GM23248 (cell line): Measurements from ENCODE around the gene PDE8B. TPM values are rescaled to one million over a fixed set of nuclear protein-coding genes. Genes with fewer than 3 reads are reported as not detected.

Experiments used
- DNase-seq: peaks from one replicate; pipeline ENCODE4 v3.0.0-alpha.2; 2015
- H2AFZ ChIP-seq: fragments of 200-600 bp; sonication (generic); 2 replicates; pipeline ENCODE4 v1.6.1; 2016; ENCODE audit warnings: antibody characterized with exemption
- H3F3A ChIP-seq: fragments of 200-600 bp; sonication (generic); 2 replicates; pipeline ENCODE4 v1.6.1; 2016; ENCODE audit warnings: mild to moderate bottlenecking, antibody characterized with exemption, mixed run types; ENCODE audit not compliant: insufficient read depth
- H3K27ac ChIP-seq: fragments of 200-600 bp; sonication (generic); 2 replicates; pipeline ENCODE4 v1.5.1; 2016; ENCODE audit warnings: mild to moderate bottlenecking
- H3K27me3 ChIP-seq: fragments of 200-600 bp; sonication (generic); replicated peaks from 2 replicates; pipeline ENCODE4 v1.6.1; 2016; ENCODE audit warnings: mild to moderate bottlenecking; ENCODE audit not compliant: insufficient read depth
- H3K36me3 ChIP-seq: fragments of 200-600 bp; sonication (generic); 2 replicates; pipeline ENCODE4 v1.6.1; 2016; ENCODE audit warnings: low read depth, mild to moderate bottlenecking
- H3K4me1 ChIP-seq: fragments of 200-600 bp; sonication (generic); 2 replicates; pipeline ENCODE4 v1.6.1; 2016; ENCODE audit warnings: mild to moderate bottlenecking; ENCODE audit not compliant: insufficient read depth
- H3K4me2 ChIP-seq: fragments of 200-600 bp; sonication (generic); one replicate; pipeline ENCODE4 v1.6.1; 2016; ENCODE audit warnings: mild to moderate bottlenecking; ENCODE audit not compliant: unreplicated experiment
- H3K4me3 ChIP-seq: fragments of 200-600 bp; sonication (generic); 2 replicates; pipeline ENCODE4 v1.5.1; 2016; ENCODE audit warnings: mild to moderate bottlenecking
- H3K79me2 ChIP-seq: fragments of 200-600 bp; sonication (generic); 2 replicates; pipeline ENCODE4 v1.6.1; 2016; ENCODE audit warnings: mild to moderate bottlenecking; ENCODE audit not compliant: insufficient read depth
- H3K9ac ChIP-seq: fragments of 200-600 bp; sonication (generic); 2 replicates; pipeline ENCODE4 v1.6.1; 2016; ENCODE audit warnings: mild to moderate bottlenecking
- H3K9me2 ChIP-seq: fragments of 200-600 bp; sonication (generic); 2 replicates; pipeline ENCODE4 v1.6.1; 2016; ENCODE audit warnings: mixed run types, mild to moderate bottlenecking, moderate library complexity; ENCODE audit not compliant: insufficient read depth
- H3K9me3 ChIP-seq: fragments of 200-600 bp; sonication (generic); one replicate; pipeline ENCODE4 v1.6.1; 2017; ENCODE audit warnings: low read depth
- H4K20me1 ChIP-seq: fragments of 200-600 bp; sonication (generic); 2 replicates; pipeline ENCODE4 v1.6.0; 2016; ENCODE audit not compliant: insufficient read depth
- EZH2 ChIP-seq: fragments of 200-600 bp; sonication (generic); IDR thresholded peaks from 2 replicates; pipeline ENCODE4 v1.6.1; 2018; ENCODE audit warnings: antibody characterized with exemption, mild to moderate bottlenecking; ENCODE audit not compliant: insufficient read depth, poor library complexity, severe bottlenecking
- EZH2phosphoT487 ChIP-seq: fragments of 200-600 bp; sonication (generic); IDR thresholded peaks from 2 replicates; pipeline ENCODE4 v1.6.1; 2018; ENCODE audit warnings: antibody characterized with exemption, moderate library complexity, mild to moderate bottlenecking, low read depth; ENCODE audit not compliant: insufficient read depth
- WGBS, 2 experiments: methylation state at CpG; one replicate each; pipeline ENCODE4 v1.1.6; 2015 to 2017; ENCODE audit warnings: low lambda C conversion rate in 2 of 2, low coverage in 1 of 2; ENCODE audit errors: missing lambda C conversion rate in 2 of 2; 5-methylcytosine and 5-hydroxymethylcytosine counted together
- in situ Hi-C: fragments of 300-500 bp; cut with MboI; formaldehyde crosslinking; loops from 2 replicates; pipeline ENCODE4 v1.15.0; 2020
- polyA plus RNA-seq: library from polyadenylated mRNA; unstranded; fragments of >200 nt; fragmentation: Nextera tagmentation; extraction: Ambion mirVana; gene quantifications from 2 replicates; pipeline ENCODE4 v1.2.1, GENCODE V29; 2016
- total RNA-seq: library from RNA; depleted of rRNA; stranded (reverse); fragments of >200 nt; shearing (Covaris generic); gene quantifications from 2 replicates; pipeline ENCODE4 v1.2.3, GENCODE V29; 2014

Gene PDE8B
- total and polyA plus RNA-seq, 2 experiments from 2014 or later = 0.40 TPM; not detected in 1

DNA sequence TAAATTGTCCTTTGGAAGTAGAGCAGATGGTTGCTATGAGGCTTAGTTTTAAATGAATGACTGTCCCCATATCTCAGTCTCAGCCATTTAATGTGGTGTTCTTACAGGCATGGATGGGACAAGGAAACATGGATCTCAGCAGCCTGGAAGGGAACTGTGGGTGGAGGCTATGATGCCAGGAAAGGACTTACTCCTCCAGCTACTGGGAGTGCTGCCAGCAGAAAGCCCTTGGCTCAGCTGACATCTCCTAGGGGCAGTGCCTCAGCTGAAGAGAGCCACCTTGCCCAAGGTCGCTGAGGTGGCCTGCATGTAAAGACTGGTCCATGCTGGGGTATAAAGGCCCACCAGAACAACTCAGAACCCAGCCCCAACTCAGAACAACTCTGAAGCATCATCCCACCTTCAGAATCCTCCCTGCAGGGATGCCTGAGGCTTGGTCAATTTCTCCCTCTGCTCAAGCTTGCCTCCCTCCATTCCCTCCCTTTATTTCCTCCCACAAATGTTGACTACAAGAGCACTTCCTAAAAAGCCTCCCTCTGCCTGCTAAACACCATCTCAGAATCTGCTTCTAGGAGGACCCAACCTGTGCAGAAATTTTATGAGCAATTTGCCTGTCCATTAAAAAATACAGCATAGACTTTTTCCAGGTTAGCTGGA lies 1.8 kb upstream of the PDE8B start:
- Histone ChIP-seq H3K4me2 (no peak overlapping the region), H3F3A (no peaks in the 10 kb centered on the region), H3K4me1 (no peaks in the 10 kb centered on the region), H3K27me3 (peaks cover 62% of the 10 kb centered on the region), H3K9me3 (no peaks in the 10 kb centered on the region), H4K20me1 (no peaks in the 10 kb centered on the region), H3K36me3 (no peaks in the 10 kb centered on the region), H2AFZ (no peak overlapping the region), H3K79me2 (no peaks in the 10 kb centered on the region), H3K9ac (no peak overlapping the region), H3K4me3 (no peak overlapping the region), H3K27ac (no peak overlapping the region), H3K9me2 (no peaks in the 10 kb centered on the region)
- DNase-seq = peak; percentile 19
- 100% methylated on average over 1 of the region's 1 CpG for WGBS, 2 experiments
- in situ Hi-C loops = no loop called here
- no peak for TF ChIP-seq EZH2phosphoT487
- no peak for TF ChIP-seq EZH2

DNA sequence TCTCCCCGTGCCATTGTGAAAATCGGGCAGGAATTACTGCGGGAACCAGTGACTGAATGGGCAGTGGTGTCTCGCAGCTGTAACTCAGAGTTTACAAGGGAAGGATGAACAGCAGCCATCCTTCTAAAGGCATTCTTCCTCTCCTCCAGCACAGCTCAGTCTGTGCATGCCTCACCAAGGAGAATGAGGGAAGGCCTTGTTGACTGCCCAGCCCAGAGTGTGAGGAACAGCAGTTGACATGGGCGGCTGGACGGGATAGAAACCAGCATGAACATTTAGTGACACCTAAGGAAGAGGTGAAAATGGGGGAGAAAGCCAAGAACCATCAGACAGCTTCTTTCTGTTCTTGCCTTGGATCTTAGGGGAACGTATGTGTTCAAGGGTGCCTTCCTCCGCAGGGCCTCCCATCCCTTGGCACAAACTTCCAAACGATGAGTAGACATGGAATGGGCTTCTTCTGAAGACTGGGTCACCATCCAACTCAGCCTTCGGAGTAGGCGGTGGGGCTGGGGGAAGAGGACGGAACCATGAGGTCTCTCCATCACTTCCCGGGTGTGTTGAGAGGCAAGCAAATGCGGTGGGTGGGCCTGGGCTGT lies 887 bp upstream of the PDE8B start:
- Histone ChIP-seq H3K4me2 (peak overlapping the region; percentile 50), H3K79me2 (no peaks in the 10 kb centered on the region), H3K27ac (no peak overlapping the region), H4K20me1 (no peaks in the 10 kb centered on the region), H3K4me3 (peak overlapping the region; percentile 61; the same call in 1 of the 2 replicates), H2AFZ (no peak overlapping the region), H3K27me3 (peaks cover 71% of the 10 kb centered on the region), H3K9me2 (no peaks in the 10 kb centered on the region), H3K9me3 (no peaks in the 10 kb centered on the region), H3K4me1 (no peaks in the 10 kb centered on the region), H3K9ac (no peak overlapping the region), H3K36me3 (no peaks in the 10 kb centered on the region), H3F3A (no peaks in the 10 kb centered on the region)
- in situ Hi-C loops = no loop called here
- DNase-seq = no peak
- 70 to 74% methylated on average over 14 of the region's 14 CpGs for WGBS, 2 experiments
- TF ChIP-seq EZH2 = no peak
- TF ChIP-seq EZH2phosphoT487 = no peak

DNA sequence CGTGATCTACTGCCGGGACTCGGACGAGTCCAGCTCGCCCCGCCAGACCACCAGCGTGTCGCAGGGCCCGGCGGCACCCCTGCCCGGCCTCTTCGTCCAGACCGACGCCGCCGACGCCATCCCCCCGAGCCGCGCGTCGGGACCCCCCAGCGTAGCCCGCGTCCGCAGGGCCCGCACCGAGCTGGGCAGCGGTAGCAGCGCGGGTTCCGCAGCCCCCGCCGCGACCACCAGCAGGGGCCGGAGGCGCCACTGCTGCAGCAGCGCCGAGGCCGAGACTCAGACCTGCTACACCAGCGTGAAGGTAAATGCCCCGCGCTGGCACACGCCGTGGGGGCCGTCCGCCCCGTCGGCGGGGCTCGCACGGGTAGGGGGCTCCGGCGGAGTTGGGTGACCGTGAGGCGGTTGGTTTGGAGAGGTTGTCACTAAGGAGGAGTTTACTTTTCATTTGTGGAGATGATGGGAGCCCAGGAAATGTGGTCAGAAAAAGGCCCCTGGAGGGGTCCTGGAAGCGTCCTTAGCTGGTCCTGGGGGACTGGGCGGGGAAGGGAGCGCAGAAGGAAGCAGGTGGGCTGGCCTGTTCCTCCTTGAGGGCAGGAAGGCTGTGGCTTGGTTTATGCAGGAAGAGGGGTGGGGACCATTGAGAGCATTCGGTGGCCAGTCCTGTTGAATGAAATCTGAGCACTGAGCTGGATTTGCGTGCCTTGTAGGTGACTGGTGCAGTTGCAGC lies 647 bp downstream of the PDE8B start:
- Histone ChIP-seq H3K9ac (no peak overlapping the region), H4K20me1 (no peaks in the 10 kb centered on the region), H2AFZ (no peak overlapping the region), H3K9me3 (no peaks in the 10 kb centered on the region), H3F3A (no peaks in the 10 kb centered on the region), H3K4me1 (no peaks in the 10 kb centered on the region), H3K27ac (no peak overlapping the region), H3K4me3 (peak overlapping the region; percentile 61), H3K36me3 (no peaks in the 10 kb centered on the region), H3K79me2 (no peaks in the 10 kb centered on the region), H3K27me3 (peaks cover 78% of the 10 kb centered on the region), H3K9me2 (no peaks in the 10 kb centered on the region), H3K4me2 (peak overlapping the region; percentile 42)
- 4 to 5% methylated on average over 28 to 57 of the region's 61 CpGs for WGBS, 2 experiments
- TF ChIP-seq EZH2 (peak; percentile 77), EZH2phosphoT487 (peak; percentile 75; the same call in 1 of the 2 replicates)
- DNase-seq = peak; percentile 34
- in situ Hi-C loops = no loop called here

DNA sequence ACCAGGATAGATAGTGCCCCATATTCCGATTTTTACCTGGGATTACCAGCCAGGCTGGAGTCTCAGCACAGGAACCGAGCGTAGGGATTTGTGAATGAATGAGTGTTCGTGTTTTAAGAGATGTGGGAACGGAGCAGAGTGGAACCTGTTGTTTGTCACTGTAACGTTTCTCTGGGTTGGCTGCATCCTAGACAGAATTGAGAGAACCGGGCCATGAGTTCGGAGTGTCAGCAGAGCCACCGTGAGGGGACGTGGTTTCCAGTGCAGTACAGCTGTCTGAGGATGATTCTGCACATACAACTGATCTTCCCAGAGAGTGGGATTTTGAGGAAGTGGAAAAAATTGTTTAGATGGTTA lies 1.2 kb downstream of the PDE8B start:
- peaks cover 74% of the 10 kb centered on the region for H3K27me3 ChIP-seq

More for the DNA sequence above, 1.2 kb downstream of the PDE8B start:
- Histone ChIP-seq H4K20me1 (no peaks in the 10 kb centered on the region), H3K9me3 (no peaks in the 10 kb centered on the region), H3K4me1 (no peaks in the 10 kb centered on the region), H3K4me2 (no peak overlapping the region), H3K36me3 (no peaks in the 10 kb centered on the region), H3K4me3 (no peak overlapping the region), H2AFZ (no peak overlapping the region), H3K79me2 (no peaks in the 10 kb centered on the region), H3K27ac (no peak overlapping the region), H3F3A (no peaks in the 10 kb centered on the region), H3K9ac (no peak overlapping the region), H3K9me2 (no peaks in the 10 kb centered on the region)
- WGBS, 2 experiments = 22 to 23% methylated on average over 10 of the region's 10 CpGs
- TF ChIP-seq EZH2phosphoT487 (no peak), EZH2 (peak; percentile 34)
- in situ Hi-C loops = no loop called here
- DNase-seq = no peak
